ENCODE data around the gene RYR2. TPM values are rescaled to one million over a fixed set of nuclear protein-coding genes. Genes with fewer than 3 reads are reported as not detected.
"Not testable (repeated sequence)": the region's sequence is repeated elsewhere in the genome, so short reads cannot be mapped to it uniquely, and the experiment has no call there.

RYR2 gene
- total RNA-seq, 1 donor from 2014 or later = 0.10 TPM

DNA sequence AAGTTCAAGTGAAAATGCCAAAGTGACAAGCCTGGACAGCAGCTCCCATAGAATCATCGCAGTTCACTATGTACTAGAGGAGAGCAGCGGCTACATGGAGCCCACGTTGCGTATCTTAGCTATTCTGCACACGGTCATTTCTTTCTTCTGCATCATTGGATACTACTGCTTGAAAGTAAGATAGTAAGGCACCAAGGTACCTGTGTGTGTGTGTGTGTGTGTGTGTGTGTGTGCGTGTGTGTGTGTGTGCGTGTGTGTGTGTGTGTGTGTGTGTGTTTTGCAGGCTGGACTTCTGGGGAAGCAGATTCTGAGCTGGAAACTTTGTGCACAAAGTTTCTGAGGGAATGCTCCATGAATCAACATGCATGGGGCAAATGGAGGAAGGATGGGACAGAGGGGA is 750.2 kb downstream of the RYR2 start:
- no peak for DNase-seq (ENCODE audit: low read depth)

DNA sequence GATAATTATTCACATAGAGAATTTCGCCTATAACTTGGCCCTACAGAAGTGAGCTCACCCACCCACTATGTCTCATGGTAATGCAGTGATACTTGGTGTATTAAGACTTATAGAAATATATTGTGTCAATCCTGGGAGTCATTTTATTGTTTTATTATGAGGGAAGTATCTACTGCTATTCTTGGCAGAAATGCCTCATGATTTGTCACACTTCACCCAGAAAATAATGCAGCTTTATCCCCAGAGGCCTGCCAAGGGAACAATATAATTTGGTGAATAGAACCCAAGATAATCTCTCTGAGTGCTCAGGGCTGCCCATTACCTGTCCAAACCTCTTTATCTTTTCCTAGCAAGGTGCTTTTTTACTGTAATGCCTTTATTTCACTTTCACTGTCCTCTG is 750.7 kb downstream of the RYR2 start:
- no peak for DNase-seq (ENCODE audit: low read depth)

DNA sequence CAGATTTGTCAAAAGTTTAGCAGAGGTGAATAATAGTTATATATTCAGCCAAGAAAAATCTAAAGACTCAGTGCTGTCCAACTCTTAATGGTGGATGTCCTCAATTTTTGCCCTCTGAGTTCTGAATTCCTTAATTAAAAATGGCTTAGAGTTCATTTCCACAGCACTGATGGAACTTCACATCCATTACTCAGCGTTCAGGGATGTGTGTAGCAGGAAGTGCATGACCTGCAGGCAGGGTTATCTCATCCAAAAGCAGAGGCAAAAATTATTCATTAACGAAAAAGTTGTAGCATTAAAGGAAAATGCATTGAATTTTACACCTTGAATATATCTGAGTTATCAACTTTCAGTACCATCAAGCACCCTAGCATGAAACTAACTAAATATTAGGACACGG is 752.1 kb downstream of the RYR2 start:
- DNase-seq (ENCODE audit: low read depth) = peak; percentile 46

DNA sequence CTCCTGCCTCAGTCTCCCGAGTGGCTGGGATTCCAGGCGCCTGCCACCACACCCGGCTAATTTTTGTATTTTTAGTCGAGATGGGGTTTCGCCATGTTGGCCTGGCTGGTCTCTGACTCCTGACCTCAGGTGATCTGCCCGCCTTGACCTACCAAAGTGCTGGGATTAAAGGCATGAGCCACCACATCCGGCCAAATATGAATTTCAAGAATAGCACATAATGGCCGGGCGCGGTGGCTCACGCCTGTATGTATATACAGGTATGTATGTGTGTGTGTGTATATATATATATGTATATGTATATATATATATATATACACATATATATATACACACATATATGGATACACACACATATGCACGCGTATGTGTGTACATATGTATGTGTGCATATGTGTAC is 753.6 kb downstream of the RYR2 start:
- DNase-seq (ENCODE audit: low read depth) = no peak

DNA sequence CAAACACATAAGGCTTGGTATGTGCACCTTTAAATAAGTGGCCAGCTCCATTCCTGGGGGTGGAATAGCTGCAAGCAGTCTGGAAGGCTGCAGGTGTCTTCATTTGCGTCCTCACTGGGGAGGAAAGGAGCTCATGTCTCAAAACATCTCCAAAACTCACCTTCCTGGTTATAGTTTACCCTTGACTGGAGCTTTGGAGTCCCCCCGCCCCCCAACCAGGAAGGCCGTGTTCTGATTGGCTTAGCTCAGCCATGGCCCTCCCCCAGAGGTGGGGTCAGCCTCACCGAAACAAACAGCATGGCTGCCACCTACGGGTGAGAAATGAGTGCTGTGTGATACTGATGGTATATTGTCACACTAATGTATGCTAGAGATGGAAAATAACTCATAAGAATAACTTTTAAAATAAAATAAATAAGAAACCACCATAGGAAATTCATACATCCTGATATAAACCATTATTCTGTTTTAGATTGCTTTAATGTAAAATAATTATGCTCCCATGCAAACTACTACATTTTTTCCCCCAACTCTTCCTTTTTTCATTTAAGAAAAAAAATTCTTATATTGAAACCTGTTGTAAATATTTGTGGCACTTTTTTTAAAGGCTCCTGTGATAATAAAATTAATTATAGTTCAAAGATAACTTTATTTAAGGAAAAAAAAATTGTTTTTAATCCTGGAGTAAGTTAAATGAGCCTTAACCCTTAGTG is 757.9 kb downstream of the RYR2 start:
- peak; percentile 64 for DNase-seq (ENCODE audit: low read depth)

DNA sequence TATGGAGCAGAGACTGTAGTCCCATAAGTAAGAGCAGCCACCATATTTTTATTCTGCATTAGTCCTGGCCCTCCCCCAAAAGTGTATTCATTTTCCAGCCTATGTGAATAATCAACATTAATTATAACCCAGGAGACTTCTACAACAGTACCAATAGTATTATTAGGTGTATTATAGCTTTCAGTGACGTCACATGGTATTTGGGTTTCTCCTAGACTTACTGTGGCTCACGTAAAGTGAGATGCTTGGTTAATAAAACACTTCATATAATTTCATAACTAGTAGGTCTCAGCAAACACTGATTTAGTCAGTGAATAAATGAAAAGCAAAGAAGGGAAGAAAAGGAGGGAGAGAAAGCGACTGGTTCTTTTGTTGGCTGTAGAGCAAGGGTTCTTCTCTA is 762.5 kb downstream of the RYR2 start:
- DNase-seq (ENCODE audit: low read depth) = no peak

DNA sequence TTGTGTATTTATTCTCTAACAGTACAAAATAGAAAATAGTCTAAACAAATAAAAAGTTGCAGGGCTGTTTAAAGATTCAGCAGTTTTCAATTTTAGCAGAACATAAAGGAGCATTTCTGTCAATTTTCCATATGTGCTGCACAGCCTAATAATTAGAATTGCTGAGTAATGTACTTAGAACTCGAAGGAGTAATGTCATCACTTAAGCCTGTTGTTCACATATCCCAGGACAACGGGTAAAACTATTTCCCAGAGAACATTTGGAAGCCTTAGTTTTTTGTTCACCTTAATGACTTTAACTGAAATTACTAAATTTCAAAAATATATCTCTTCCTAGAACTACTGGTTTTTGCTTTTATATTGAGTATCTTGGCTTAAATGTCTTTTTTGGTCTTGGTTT is 767.1 kb downstream of the RYR2 start:
- no peak for DNase-seq (ENCODE audit: low read depth)

DNA sequence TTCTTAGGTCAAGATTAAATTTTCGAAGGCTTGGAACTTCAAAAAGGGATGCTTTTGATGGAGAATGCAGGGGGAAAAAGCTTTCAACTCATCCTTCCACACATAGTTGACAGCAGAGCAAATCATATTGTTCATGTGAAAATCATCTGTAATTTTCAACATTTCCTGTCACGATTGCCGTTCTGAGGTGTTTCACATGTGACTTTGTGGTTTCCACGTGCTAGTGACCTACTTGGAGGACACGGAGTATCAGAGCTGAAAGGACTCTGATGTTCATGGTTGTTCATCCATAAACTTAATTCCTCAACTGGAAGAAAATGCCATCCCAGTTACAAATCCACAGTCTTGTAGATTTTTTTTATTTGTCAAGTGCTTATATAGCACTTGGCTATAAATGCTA is 769.6 kb downstream of the RYR2 start:
- no peak for DNase-seq (ENCODE audit: low read depth)

DNA sequence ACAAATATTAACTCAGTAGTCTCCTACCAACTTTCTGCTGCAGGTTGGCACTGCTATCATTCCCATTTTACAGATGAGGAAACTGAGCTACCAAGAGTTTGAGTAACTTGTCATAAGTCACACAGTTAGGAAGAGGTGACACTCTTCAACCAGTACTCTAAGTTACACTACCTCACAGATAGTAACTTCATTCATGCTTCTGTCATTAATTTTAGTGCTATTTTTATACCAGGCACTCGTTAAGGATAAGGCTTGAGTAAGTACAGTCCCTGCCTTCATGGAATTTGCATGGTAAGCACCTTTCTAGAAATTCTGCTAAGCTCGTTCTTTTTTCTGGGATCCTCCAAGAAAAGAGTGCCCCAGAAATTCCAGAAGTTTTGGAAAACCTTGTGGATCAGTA is 770.1 kb downstream of the RYR2 start:
- no peak for DNase-seq (ENCODE audit: low read depth)

DNA sequence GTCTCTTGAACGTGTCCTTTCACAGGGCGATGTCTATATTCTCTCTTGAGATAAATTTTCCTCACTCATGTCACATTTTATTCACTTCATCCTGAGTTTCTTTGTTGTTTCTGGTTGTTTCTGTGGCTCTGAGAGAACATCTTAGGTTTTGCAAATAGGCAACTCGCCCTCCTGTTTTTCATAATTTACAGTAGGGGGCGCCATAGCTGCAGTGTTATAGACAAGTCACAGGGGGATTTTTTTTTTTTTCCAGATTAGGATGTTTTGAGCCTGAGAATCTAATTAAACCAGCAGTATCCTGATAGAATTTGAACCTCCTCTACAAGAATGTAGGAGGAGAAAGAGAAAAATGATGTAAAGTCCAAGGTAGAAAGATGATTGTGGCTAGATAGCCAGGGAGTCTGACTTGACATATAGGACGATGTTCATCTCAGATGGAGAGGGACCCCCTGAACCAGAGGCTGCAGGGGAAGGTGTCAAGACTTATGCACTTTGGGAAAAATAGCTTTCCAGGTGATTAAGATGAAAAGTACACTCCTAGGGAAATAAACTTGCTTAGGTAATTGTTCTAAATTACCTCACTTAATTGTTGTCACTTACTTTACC is 772.4 kb downstream of the RYR2 start:
- DNase-seq (ENCODE audit: low read depth) = peak; percentile 33

DNA sequence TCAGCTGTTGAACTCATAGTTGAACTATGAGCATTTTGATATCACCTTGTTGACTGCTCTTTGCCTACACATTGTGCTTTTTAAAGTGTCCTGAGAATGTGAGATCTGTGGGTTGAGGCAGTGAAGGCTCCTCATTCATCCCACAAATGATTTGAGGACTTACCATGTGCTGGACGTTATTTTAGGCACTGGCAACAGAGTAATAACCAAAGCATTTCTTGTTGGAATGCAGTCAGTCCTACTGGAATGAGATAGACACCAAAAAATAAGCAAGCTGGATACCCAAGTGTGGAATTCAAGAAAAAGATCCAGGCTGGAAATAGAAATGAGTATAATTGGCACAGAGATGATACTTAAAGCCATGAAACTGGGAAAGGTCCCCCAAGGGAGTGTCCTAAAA is 775.3 kb downstream of the RYR2 start:
- DNase-seq (ENCODE audit: low read depth) = no peak

DNA sequence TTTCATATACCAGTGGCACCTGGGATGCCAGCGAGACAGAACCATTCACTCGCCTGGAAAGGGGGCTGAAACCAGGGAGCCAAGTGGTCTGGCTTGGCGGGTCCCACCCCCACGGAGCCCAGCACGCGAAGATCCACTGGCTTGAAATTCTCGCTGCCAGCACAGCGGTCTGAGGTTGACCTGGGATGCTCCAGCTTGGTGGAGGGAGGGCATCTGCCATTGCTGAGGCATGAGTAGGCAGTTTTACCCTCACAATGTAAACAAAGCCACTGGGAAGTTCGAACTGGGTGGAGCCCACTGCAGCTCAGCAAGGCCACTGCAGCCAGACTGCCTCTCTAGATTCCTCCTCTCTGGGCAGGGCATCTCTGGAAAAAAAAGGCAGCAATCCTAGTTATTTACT is 778.6 kb downstream of the RYR2 start:
- peak; percentile 8 for DNase-seq (ENCODE audit: low read depth)

DNA sequence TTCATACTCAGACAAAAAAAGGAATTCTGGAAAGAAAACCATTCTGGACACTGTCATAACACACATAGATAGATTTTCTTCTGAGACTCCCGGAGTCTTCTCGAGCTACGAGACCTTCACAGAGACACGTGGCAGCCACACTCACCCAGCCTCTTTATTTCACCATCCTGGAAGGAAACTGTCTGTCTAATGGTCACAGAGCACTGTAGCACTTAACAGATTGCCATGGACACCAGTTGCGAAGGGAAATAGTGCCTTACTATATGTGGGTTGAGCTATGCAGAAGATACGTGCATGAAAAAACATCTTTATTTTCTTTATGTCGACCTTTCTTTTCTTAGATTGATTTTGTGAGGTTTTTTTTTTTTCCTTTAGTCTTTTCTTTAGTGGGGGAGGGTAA is 790.9 kb downstream of the RYR2 start:
- DNase-seq (ENCODE audit: low read depth) = no peak

DNA sequence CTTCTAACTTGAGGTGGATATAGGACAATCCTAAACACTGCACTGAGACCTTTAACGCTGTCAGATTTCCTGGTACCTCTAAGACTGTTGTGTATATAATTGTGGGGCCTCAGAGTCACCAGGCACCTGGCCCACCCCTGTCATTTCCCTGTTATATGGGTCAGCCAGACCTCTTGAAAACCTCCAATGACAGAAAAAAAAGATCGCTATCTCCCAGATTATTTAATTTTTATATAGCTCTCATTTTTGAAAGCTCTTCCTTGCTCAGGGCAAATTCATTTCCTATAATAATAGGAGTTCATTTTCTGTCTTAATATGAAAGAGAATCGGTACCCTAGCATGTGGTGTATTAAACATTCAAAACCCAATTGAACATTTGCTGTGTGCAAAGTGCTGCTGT is 792.1 kb downstream of the RYR2 start:
- no peak for DNase-seq (ENCODE audit: low read depth)

DNA sequence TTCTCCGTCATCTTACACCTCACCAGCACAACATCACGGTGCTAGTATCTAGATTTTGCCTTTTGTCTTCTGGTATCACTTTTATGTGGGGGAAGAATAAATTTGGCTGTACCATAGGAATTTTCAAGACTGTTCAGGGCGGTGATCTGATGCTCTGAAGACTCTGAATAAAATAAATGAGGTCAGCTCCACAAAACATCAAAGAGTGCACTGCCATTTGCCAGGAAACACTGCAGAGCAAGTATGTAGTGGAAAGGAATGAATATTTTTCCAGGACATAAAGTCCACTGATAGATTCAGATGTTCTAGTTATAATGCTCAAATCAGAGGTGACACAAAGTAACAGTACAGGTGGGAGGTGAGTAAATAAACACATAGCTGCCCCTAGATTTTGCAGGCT is 792.5 kb downstream of the RYR2 start:
- peak; percentile 4 for DNase-seq (ENCODE audit: low read depth)

DNA sequence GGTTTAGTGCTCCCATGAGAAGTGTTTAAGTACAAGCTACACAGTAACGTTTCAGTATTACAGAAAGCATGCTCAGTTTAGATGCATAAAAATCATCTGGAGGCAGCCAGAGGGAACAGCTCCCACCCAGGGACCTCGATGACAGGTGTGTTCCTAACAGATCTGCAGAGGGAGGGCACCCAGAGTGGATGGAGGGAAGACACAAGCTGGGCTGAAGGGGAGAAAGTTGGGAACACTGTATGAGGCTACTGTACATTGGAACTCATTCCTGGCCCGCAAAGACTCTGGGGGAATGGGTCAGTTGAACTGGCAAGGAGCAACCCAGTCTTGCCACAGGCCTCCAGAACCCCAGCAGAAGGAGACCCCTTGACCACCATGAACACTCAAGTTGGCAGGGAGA is 796.3 kb downstream of the RYR2 start:
- DNase-seq (ENCODE audit: low read depth) = no peak

DNA sequence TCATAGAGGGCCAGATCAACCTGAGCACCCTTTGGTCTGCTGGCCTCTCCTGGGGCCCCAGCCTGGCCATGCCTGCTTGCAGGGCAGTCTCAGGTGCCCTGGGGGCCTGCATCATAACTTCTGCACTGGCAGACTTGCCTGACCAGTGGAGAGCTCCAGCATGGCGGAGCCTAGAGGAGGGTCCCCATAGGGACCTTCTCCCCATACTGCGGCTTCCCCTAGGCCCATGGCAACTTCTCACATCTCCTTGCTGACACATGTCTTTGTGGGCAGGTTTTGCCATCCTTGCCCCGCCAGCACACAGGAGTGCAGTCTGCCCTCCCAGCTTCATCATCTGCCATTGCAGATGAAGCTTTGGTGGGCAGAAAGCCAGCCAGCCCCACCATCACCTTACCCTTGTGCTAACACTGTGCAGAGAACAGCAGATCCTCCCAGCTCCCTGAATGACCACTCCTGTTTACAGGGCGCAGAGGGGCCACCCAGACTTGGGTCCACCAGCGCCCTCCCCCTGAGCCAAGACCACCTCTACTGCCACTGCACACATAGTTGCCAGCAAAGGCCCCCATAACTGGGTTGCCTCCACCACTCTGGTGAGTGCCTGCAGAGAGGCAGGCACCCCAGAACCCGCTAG is 797.0 kb downstream of the RYR2 start:
- DNase-seq (ENCODE audit: low read depth) = no peak

DNA sequence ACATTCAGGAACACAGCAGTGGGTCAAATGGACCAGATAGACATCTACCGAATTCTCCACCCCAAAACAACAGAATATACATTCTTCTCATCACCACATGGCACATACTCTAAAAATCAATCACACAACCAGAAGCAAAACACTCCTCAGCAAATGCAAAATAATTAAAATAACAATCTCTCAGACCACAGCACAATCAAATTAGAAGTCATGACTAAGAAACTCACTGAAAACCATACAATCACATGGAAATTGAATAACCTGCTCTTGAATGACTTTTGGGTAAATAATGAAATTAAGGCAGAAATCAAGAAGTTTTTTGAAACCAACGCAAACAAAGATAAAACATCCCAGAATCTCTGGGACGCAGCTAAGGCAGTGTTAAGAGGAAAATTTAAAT is 799.5 kb downstream of the RYR2 start:
- DNase-seq (ENCODE audit: low read depth) = no peak

DNA sequence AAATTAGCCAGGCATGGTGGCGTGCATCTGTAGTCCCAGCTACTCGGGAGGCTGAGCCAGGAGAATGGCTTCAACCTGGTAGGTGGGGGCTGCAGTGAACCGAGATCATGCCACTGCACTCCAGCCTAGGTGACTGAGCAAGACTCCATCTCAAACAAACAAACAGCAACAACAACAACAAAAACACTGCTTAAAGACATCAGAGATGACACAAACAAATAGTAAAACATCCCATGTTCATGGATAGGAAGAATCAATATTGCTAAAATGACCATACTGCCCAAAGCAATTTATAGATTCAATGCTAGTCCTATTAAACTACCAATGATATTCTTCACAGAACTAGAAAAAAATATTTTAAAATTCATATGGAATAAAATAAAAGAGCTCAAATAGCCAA is 801.5 kb downstream of the RYR2 start:
- DNase-seq (ENCODE audit: low read depth) = not testable (repeated sequence)

DNA sequence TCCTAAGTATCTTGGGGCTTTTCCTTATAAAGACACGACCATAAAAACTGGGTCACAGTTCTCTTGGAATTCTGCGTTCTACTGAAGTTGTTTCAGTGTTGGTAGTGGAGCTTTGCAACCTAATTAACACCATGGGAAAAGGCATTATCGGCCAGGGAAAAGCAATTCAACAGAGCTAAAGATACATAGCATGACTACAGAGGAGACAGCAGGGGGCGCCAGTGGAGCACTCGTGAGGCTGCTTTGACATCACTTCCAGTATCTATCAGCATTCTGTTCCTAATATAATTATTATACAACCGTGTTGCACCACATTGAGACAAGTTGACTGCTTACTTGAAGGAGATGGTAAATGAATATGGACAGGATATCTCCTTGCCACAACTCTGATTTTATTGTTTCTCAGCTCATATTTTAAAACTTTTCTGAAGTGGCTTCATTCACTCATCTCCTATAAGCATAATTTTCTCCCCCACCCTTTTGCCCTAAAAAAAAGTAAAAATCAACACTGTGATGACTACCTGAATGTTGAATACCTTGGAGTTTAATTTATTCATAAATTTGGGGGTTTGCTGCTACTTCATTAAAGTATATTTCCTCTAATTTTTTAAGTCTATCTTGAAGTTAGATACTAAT is 809.3 kb downstream of the RYR2 start:
- peak; percentile 49 for DNase-seq (ENCODE audit: low read depth)

DNA sequence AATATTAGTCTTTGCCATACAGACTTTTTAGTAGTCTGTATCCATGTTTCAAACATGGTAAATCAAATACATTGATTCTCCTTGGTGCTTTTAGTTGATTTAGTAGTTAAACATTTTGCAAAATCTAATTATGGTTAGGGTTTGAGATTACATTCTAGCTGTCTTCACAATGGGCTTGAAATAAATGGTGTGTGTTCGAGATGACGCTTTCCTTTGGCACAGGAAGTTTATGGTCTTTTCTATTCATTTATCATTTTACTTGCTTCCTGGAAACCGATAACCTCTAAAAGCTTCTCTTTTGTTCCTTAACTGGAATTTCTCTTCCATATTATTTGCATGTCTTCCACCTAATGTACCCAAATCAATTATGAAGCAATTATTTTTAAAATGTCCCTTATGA is 810.4 kb downstream of the RYR2 start:
- no peak for DNase-seq (ENCODE audit: low read depth)

DNA sequence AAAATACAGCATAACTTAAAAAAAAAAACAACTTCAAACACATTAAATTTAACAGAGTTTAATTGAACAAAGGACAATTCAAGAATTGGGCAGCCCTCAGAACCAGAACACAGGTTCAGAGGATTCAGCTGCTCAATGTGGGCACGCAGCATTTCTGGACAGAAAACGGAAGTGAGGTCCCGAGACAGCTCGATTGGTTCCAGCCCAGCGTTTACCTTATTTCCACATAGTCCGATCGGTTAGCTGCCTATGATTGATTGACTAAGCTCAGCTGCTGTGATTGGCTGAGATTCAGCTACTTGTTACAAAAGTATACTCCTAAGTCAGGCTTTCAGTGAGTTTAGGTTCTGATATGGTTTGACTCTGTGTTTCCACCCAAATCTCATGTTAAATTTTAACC is 815.5 kb downstream of the RYR2 start:
- DNase-seq (ENCODE audit: low read depth) = no peak

DNA sequence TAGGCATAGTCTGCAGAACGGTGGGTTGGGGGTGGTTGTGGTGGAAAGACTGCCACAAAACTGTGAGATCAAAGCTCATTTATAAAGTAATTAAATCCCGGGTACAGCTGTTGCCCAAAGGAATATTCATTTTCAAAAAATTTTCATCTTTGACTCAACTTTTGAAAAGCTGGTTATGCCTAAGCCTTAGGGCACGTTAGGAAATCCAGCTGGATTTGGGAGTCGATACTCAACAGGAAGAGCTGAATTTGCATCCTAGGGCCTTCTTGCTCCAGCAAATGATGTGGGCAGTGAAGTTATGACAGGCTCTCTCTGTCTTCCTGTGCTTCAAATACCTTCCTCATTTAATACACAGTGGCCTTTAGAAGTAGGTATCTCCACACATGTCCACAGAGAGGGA is 817.0 kb downstream of the RYR2 start:
- DNase-seq (ENCODE audit: low read depth) = no peak
